Mucosa of rectum (tissue), 2 donors: Measurements from ENCODE around the gene SLC9A5.

Experiments used
- H3K27ac ChIP-seq, 2 donors: one replicate each; pipeline ENCODE4 v1.7.0; 2013; ENCODE audit warnings: inconsistent platforms in 2 of 2, low read depth in 2 of 2, low read length in 2 of 2
- H3K27me3 ChIP-seq, 2 donors: one replicate each; pipeline ENCODE4 v1.7.0; 2013; ENCODE audit warnings: low read length in 2 of 2; ENCODE audit not compliant: control insufficient read depth in 2 of 2, insufficient read depth in 2 of 2
- H3K36me3 ChIP-seq, 2 donors: one replicate each; pipeline ENCODE4 v1.7.0; 2013; ENCODE audit warnings: low read length in 2 of 2; ENCODE audit not compliant: control insufficient read depth in 2 of 2, insufficient read depth in 2 of 2
- H3K4me1 ChIP-seq, 2 donors: one replicate each; pipeline ENCODE4 v1.7.0; 2013; ENCODE audit warnings: low read length in 2 of 2, mild to moderate bottlenecking in 1 of 2; ENCODE audit not compliant: control insufficient read depth in 2 of 2, insufficient read depth in 2 of 2
- H3K4me3 ChIP-seq, 2 donors: one replicate each; pipeline ENCODE4 v1.7.0; 2013; ENCODE audit warnings: low read length in 2 of 2
- H3K9ac ChIP-seq, 2 donors: one replicate each; pipeline ENCODE4 v1.7.0; 2013; ENCODE audit warnings: low read length in 2 of 2, low read depth in 1 of 2, mild to moderate bottlenecking in 1 of 2
- H3K9me3 ChIP-seq, 2 donors: one replicate each; pipeline ENCODE4 v1.7.0; 2013; ENCODE audit warnings: low read length in 2 of 2; ENCODE audit not compliant: control insufficient read depth in 2 of 2
- donor health status: healthy.
- donor health status: Normal muscosa, but diverticular disease.

The SLC9A5 gene

DNA sequence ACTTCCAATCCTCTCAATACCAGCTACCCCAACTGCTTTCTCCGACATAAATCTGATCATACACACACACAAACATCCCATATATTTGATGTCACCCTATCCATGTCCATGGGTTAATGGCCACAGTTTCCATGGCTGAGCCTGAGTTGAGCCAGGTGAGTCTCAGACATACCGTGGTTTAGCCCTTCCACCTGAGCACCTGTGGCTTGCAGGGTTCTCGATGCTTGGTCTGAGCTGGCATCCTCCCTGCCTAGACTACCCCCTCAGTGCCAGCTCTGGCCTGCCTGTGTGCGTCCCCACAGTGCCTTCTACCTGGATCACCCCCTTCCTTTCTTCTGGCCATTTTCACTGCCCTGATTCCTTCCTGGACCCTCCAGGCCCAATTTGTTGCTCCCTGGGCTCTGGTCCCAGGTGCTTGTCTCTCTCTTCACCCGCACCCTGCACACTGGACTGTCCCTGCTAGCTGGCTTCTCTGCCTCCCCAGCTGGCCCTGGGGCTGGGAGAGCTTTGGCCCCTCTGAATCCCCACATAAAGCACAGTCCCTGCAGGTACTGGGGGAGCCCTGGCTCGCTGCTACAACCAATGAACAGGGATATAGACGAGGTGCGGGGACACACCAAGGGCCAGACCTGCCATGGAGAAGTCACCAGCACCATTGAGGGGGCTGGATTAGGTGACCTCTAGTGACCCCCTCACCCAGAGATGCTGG, 42.5 kb upstream of the SLC9A5 start:
- Histone ChIP-seq H3K36me3 (peaks cover 21 to 26% of the 10 kb centered on the region in 2 donors), H3K27me3 (no peaks in the 10 kb centered on the region), H3K9me3 (no peaks in the 10 kb centered on the region), H3K9ac (no peak overlapping the region), H3K4me3 (no peak overlapping the region), H3K4me1 (no peaks in the 10 kb centered on the region), H3K27ac (no peak overlapping the region)

GRCh38 chr16:67206838-67207248, 41.9 kb upstream of the SLC9A5 start:
- peaks cover 16 to 21% of the 10 kb centered on the region in 2 donors for H3K36me3 ChIP-seq
- no peaks in the 10 kb centered on the region for H3K27me3 ChIP-seq
- H3K4me1 ChIP-seq = no peaks in the 10 kb centered on the region
- H3K27ac ChIP-seq = no peak overlapping the region
- no peak overlapping the region for H3K4me3 ChIP-seq
- H3K9me3 ChIP-seq = no peaks in the 10 kb centered on the region
- H3K9ac ChIP-seq = no peak overlapping the region

GRCh38 chr16:67207249-67208091, 41.3 kb upstream of the SLC9A5 start:
- Histone ChIP-seq H3K27me3 (no peaks in the 10 kb centered on the region), H3K27ac (no peak overlapping the region), H3K36me3 (peaks cover 10 to 15% of the 10 kb centered on the region in 2 donors), H3K9me3 (no peaks in the 10 kb centered on the region), H3K4me1 (no peaks in the 10 kb centered on the region), H3K9ac (no peak overlapping the region), H3K4me3 (no peak overlapping the region)

GRCh38 chr16:67208154-67208896, 40.5 kb upstream of the SLC9A5 start:
- Histone ChIP-seq H3K4me1 (no peaks in the 10 kb centered on the region), H3K36me3 (peaks cover 2 to 6% of the 10 kb centered on the region in 2 donors), H3K27me3 (no peaks in the 10 kb centered on the region), H3K27ac (no peak overlapping the region), H3K9ac (no peak overlapping the region), H3K9me3 (no peaks in the 10 kb centered on the region), H3K4me3 (no peak overlapping the region)

DNA sequence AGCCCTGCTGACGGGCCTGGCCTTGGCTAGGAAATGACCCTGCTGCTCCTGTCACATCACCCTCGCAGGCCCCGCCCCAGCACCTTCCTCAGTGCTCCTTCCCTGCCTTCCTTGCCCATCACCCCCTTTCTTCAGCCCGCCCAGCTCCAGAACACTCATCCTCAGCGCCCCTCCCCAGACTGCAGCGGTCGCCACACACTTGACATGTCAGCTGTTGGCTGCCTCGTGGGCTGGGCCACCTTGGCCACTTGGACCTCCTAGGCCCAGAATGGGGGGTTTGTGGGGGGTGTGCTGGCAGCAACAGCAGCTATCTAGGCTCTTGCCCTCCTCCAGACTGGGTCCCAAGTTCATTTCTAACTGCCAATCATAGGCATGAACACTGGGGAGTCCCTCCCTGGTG, 39.2 kb upstream of the SLC9A5 start:
- no peaks in the 10 kb centered on the region for H3K36me3 ChIP-seq
- peaks cover 0 to 2% of the 10 kb centered on the region in 2 donors for H3K4me1 ChIP-seq
- no peak overlapping the region for H3K27ac ChIP-seq
- no peak overlapping the region for H3K4me3 ChIP-seq
- H3K9me3 ChIP-seq = no peaks in the 10 kb centered on the region
- no peaks in the 10 kb centered on the region for H3K27me3 ChIP-seq
- no peak overlapping the region for H3K9ac ChIP-seq

GRCh38 chr16:67210069-67210937, 38.5 kb upstream of the SLC9A5 start:
- Histone ChIP-seq H3K9me3 (no peaks in the 10 kb centered on the region), H3K27me3 (no peaks in the 10 kb centered on the region), H3K36me3 (no peaks in the 10 kb centered on the region), H3K4me1 (peaks cover 0 to 2% of the 10 kb centered on the region in 2 donors), H3K27ac (no peak overlapping the region), H3K9ac (no peak overlapping the region), H3K4me3 (no peak overlapping the region)

- Histone ChIP-seq H3K9ac (no peak overlapping the region), H3K9me3 (no peaks in the 10 kb centered on the region), H3K27me3 (no peaks in the 10 kb centered on the region), H3K4me1 (peaks cover 0 to 2% of the 10 kb centered on the region in 2 donors), H3K36me3 (no peaks in the 10 kb centered on the region), H3K27ac (no peak overlapping the region), H3K4me3 (no peak overlapping the region)
Observed at GRCh38 chr16:67211674-67212073, 37.1 kb upstream of the SLC9A5 start.

DNA sequence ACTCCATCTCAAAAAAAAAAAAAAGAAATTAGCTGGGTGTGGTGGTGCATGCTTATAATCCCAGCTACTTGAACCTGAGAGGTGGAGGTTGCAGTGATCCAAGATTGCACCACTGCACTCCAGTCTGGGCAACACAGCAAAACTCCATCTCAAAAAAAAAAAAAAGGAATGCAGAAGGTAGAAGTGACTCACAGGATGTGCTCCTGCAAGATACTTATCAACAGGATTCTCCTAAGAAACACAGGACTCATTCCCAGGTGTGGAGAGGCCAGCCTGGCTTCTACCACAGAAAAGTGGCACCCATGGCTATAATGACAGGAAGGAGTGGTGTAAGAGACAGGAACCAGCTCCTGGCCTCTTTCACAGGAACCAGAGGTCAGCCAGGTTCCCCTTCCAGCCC, 36.0 kb upstream of the SLC9A5 start:
- Histone ChIP-seq H3K4me1 (peaks cover 0 to 2% of the 10 kb centered on the region in 2 donors), H3K27me3 (no peaks in the 10 kb centered on the region), H3K4me3 (no peak overlapping the region), H3K36me3 (no peaks in the 10 kb centered on the region), H3K9me3 (no peaks in the 10 kb centered on the region), H3K9ac (no peak overlapping the region), H3K27ac (no peak overlapping the region)

- no peaks in the 10 kb centered on the region for H3K9me3 ChIP-seq
- H3K36me3 ChIP-seq = no peaks in the 10 kb centered on the region
- no peak overlapping the region for H3K27ac ChIP-seq
- no peak overlapping the region for H3K9ac ChIP-seq
- H3K27me3 ChIP-seq = no peaks in the 10 kb centered on the region
- H3K4me3 ChIP-seq = no peak overlapping the region
- H3K4me1 ChIP-seq = peaks cover 0 to 2% of the 10 kb centered on the region in 2 donors
Observed at GRCh38 chr16:67213197-67214019, 35.4 kb upstream of the SLC9A5 start.
